ENCODE results near the gene CLCNKA. TPM values are rescaled to one million over a fixed set of nuclear protein-coding genes. Genes with fewer than 3 reads are reported as not detected.
A peak's percentile ranks its signal among the peaks of the same experiment; 100 is the strongest.

Gene CLCNKA
- total and polyA plus RNA-seq, 8 donors, result 0.12 to 1.4 (median 0.84) TPM

DNA sequence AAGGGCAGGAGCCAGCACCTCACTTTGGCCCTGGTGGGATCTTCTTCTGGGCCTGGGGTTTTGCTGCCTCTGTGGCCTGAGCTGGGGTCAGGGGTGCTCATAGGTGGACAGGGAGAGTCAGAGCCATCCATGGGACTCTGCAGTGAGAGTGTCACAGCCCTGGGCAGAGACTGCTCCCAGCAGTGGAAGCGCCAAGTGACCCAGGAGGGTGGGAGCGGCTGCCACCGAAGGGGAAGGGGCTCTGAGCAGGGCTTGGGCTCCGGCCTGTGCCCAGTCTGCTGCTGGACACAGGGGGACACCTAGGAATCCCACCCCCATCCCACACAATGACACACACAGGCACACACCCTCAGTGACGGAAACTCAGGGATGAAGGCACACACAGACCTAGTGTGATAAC, 22.1 kb downstream of the CLCNKA start:
- H3K27ac ChIP-seq, result no peak overlapping the region
- no peaks in the 10 kb centered on the region for H3K36me3 ChIP-seq
- DNase-seq (peak in 1 of 4 donors; percentile 67), ATAC-seq (no peak)
- no peaks in the 10 kb centered on the region for H3K9me3 ChIP-seq
- intact Hi-C loops (cut with DNase I), result no loop called here
- peaks cover 0 to 6% of the 10 kb centered on the region in 2 donors for H3K27me3 ChIP-seq
- TF ChIP-seq, protein P1, sequence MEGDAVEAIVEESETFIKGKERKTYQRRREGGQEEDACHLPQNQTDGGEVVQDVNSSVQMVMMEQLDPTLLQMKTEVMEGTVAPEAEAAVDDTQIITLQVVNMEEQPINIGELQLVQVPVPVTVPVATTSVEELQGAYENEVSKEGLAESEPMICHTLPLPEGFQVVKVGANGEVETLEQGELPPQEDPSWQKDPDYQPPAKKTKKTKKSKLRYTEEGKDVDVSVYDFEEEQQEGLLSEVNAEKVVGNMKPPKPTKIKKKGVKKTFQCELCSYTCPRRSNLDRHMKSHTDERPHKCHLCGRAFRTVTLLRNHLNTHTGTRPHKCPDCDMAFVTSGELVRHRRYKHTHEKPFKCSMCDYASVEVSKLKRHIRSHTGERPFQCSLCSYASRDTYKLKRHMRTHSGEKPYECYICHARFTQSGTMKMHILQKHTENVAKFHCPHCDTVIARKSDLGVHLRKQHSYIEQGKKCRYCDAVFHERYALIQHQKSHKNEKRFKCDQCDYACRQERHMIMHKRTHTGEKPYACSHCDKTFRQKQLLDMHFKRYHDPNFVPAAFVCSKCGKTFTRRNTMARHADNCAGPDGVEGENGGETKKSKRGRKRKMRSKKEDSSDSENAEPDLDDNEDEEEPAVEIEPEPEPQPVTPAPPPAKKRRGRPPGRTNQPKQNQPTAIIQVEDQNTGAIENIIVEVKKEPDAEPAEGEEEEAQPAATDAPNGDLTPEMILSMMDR (IDR thresholded peaks at IDR 0.05), result no peak
- no peaks in the 10 kb centered on the region for H3K4me1 ChIP-seq
- H3K4me3 ChIP-seq, result no peak overlapping the region

DNA sequence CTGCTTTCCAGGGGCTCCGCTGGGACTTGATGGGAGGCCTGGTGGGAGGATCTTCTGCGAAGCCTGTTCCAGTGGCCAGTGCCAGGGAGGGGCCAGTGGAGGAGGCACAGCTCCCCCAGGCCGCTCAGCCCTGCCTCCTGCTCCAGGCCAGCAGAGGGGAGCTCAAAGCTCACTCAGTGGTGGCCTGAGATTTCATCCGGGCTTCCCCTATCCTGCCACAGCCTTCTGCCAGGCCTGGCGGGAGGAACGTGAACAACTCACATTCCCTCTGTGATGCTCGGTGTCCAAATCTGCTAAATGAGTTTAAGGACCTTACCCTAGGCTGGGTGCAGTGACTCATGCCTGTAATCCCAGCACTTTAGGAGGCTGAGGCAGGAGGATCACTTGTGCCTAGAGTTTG, 25.0 kb downstream of the CLCNKA start:
- no peaks in the 10 kb centered on the region for H3K36me3 ChIP-seq
- intact Hi-C loops (cut with DNase I), result no loop called here
- ATAC-seq (no peak), DNase-seq (no peak)
- TF ChIP-seq, protein P1 (IDR thresholded peaks at IDR 0.05), result no peak
- no peak overlapping the region for H3K27ac ChIP-seq
- no peaks in the 10 kb centered on the region for H3K9me3 ChIP-seq
- no peaks in the 10 kb centered on the region for H3K4me1 ChIP-seq
- no peak overlapping the region for H3K4me3 ChIP-seq
- peaks cover 0 to 9% of the 10 kb centered on the region in 2 donors for H3K27me3 ChIP-seq

DNA sequence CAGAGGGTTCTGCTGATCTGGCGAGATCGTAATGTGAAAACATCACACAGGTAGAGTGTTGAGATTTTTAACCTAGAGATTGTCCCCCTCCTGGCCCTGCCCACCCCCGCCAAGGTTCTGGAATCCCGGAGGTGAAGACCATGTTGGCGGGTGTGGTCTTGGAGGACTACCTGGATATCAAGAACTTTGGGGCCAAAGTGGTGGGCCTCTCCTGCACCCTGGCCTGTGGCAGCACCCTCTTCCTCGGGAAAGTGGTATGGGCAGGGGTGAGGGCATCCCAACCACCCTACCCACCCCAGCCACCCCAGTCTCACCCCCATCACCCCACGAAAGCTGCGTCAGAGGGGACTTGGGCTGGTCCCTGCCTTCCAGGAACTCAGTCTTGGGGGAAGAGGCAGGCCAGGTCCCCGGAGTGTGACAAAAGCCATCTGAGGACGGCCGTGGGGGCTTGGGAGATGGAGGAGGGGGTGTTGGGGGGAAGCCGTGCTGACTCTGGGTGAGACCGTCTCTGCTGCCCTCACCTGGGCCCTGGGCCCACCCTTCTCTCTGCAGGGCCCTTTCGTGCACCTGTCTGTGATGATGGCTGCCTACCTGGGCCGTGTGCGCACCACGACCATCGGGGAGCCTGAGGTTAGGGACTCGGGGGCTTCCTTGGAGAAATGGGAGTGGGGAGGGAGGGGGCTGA, 26.1 kb downstream of the CLCNKA start:
- H3K4me1 ChIP-seq, result no peaks in the 10 kb centered on the region
- H3K36me3 ChIP-seq, result no peaks in the 10 kb centered on the region
- TF ChIP-seq, protein P1 (IDR thresholded peaks at IDR 0.05), result no peak
- H3K27ac ChIP-seq, result no peak overlapping the region
- H3K27me3 ChIP-seq, result peaks cover 0 to 9% of the 10 kb centered on the region in 2 donors
- intact Hi-C loops (cut with DNase I), result no loop called here
- no peak overlapping the region for H3K4me3 ChIP-seq
- DNase-seq (no peak), ATAC-seq (no peak)
- H3K9me3 ChIP-seq, result no peaks in the 10 kb centered on the region

DNA sequence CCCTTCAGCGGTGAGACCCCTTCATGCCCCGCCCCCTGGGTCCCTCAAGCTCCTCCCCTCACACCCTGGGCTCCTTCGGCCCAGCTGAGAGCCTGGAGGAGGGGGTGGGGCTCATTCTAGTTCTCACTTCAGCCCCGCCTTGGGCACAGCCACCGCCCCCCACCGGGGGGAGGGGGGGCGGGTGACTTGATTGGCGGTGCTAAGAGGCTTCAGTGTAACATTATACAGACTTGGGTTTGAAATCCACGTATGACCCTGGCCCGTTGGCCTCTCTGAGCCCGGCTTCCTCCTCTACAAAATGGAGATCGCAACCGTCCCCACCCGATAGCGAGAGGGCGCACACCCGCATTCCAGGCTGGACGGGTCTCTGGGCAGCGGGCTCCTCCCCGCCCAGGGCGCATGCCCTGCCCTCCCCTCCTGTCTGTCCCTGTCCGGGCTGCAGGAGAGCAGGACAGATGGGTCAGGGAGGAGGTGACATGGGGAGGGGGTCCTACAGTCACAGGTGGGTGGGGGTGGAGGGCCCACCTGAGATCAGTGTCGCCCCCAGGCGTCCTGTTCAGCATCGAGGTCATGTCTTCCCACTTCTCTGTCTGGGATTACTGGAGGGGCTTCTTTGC, 26.8 kb downstream of the CLCNKA start:
- TF ChIP-seq, protein P1 (IDR thresholded peaks at IDR 0.05), result no peak
- peaks cover 0 to 9% of the 10 kb centered on the region in 2 donors for H3K27me3 ChIP-seq
- no peaks in the 10 kb centered on the region for H3K36me3 ChIP-seq
- H3K4me3 ChIP-seq, result peak overlapping the region; percentile 26 to 35
- peak; percentile 91 for ATAC-seq
- no peak overlapping the region for H3K27ac ChIP-seq
- DNase-seq, result peak in 3 of 4 donors; percentile 44 to 83 (median 69)
- intact Hi-C loops (cut with DNase I), result no loop called here
- no peaks in the 10 kb centered on the region for H3K9me3 ChIP-seq
- H3K4me1 ChIP-seq, result no peaks in the 10 kb centered on the region

DNA sequence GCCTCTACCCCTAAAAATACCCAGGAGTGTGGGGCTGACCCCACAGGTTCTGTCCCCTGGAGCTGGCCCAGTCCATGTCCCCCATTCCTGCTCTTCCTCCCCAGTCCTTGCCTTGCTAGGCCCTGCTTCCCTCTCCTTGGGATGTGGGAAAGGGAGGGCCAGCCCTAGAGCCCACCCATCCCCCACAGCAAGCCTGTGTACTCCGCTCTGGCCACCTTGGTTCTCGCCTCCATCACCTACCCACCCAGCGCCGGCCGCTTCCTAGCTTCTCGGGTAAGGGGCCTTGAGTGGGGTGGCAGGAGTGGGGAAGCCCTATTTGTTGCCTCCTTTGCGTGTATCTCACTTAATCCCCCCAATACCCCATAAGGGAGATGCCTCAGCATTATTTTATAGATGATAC, 28.5 kb downstream of the CLCNKA start:
- DNase-seq (no peak), ATAC-seq (no peak)
- H3K4me3 ChIP-seq, result no peak overlapping the region
- peaks cover 0 to 9% of the 10 kb centered on the region in 2 donors for H3K27me3 ChIP-seq
- no peaks in the 10 kb centered on the region for H3K9me3 ChIP-seq
- no peaks in the 10 kb centered on the region for H3K4me1 ChIP-seq
- intact Hi-C loops (cut with DNase I), result no loop called here
- TF ChIP-seq, protein P1 (IDR thresholded peaks at IDR 0.05), result no peak
- H3K36me3 ChIP-seq, result no peaks in the 10 kb centered on the region
- no peak overlapping the region for H3K27ac ChIP-seq

Measured in left lung (tissue), 10 donors.